SK-N-SH treated with all-trans-retinoic acid at 6 μM for 48 hours (cell line): ENCODE results near the gene ITPKB.

ENCODE experiments used
- TOX ChIP-seq: fragments of 250-450 bp; sonication (Bioruptor Pico); IDR thresholded peaks from 2 replicates; pipeline ENCODE4 v1.8.0; 2021; ENCODE audit warnings: mild to moderate bottlenecking, moderate library complexity, borderline replicate concordance
- ZNF70 ChIP-seq: fragments of 450-650 bp; formaldehyde crosslinking; IDR thresholded peaks from 2 replicates; pipeline ENCODE4 v1.5.0; 2020; ENCODE audit warnings: mild to moderate bottlenecking, moderate library complexity
- TF ChIP-seq, protein P1 (sequence below): fragments of 250-450 bp; sonication (Bioruptor Pico); IDR thresholded peaks from 2 replicates; pipeline ENCODE4 v1.5.0; 2020; ENCODE audit warnings: mild to moderate bottlenecking, moderate library complexity

DNA sequence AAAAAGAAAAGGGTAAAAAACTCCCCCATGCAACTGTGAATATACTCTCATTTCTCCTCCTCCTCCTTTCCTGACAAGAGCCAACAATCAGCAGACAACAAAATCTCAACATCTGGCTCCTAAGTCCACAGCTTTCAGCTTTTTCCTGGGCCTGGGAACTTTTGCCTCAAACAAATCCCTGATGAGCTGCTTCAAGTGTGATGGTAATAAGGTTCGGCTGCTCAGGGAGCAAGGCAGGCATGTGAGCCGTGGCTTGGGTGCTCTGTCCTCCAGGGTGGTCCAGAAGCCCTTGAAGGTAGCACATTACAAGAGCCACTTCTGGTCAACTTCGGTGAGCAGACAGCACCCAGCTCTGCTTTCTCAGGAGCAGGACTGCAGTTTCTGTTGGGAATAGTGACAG is 46.3 kb downstream of the ITPKB start:
- TF ChIP-seq, protein P1, sequence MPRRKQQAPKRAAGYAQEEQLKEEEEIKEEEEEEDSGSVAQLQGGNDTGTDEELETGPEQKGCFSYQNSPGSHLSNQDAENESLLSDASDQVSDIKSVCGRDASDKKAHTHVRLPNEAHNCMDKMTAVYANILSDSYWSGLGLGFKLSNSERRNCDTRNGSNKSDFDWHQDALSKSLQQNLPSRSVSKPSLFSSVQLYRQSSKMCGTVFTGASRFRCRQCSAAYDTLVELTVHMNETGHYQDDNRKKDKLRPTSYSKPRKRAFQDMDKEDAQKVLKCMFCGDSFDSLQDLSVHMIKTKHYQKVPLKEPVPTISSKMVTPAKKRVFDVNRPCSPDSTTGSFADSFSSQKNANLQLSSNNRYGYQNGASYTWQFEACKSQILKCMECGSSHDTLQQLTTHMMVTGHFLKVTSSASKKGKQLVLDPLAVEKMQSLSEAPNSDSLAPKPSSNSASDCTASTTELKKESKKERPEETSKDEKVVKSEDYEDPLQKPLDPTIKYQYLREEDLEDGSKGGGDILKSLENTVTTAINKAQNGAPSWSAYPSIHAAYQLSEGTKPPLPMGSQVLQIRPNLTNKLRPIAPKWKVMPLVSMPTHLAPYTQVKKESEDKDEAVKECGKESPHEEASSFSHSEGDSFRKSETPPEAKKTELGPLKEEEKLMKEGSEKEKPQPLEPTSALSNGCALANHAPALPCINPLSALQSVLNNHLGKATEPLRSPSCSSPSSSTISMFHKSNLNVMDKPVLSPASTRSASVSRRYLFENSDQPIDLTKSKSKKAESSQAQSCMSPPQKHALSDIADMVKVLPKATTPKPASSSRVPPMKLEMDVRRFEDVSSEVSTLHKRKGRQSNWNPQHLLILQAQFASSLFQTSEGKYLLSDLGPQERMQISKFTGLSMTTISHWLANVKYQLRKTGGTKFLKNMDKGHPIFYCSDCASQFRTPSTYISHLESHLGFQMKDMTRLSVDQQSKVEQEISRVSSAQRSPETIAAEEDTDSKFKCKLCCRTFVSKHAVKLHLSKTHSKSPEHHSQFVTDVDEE (CRISPR knock-in tag): no peak
- no peak for TF ChIP-seq ZNF70 (CRISPR knock-in tag)
- TF ChIP-seq TOX (CRISPR knock-in tag): no peak
